Kidney epithelial cell (primary cell): Measurements from ENCODE around the gene HNRNPA1L2. TPM values are rescaled to one million over a fixed set of nuclear protein-coding genes. Genes with fewer than 3 reads are reported as not detected.

Source experiments
- DNase-seq: peaks from one replicate; pipeline ENCODE4 v3.0.0-alpha.2; 2010; ENCODE audit warnings: low read depth
- H3K27me3 ChIP-seq: 2 replicates; pipeline ENCODE4 v1.6.0; 2011; ENCODE audit warnings: low read length; ENCODE audit not compliant: control insufficient read depth, insufficient read depth
- H3K36me3 ChIP-seq: 2 replicates; pipeline ENCODE4 v1.5.1; 2011; ENCODE audit warnings: low read length; ENCODE audit not compliant: control insufficient read depth, insufficient read depth
- H3K4me3 ChIP-seq: 2 replicates; pipeline ENCODE4 v1.5.1; 2011; ENCODE audit warnings: low read depth, mild to moderate bottlenecking, control low read depth, low read length
- total RNA-seq: library from RNA; depleted of rRNA; stranded (reverse); fragments of >200 nt; gene quantifications from 2 replicates; pipeline ENCODE4 v1.2.3, GENCODE V29; 2015
- TF ChIP-seq, protein P1 (sequence below): IDR thresholded peaks from 2 replicates; pipeline ENCODE4 v1.5.1; 2011; ENCODE audit warnings: mild to moderate bottlenecking, moderate library complexity, low read length, control low read depth, inconsistent platforms; ENCODE audit not compliant: insufficient read depth, poor library complexity, severe bottlenecking

Gene HNRNPA1L2
- total RNA-seq, 1 donor from 2014 or later = 7.2 TPM

- no peaks in the 10 kb centered on the region for H3K27me3 ChIP-seq
- TF ChIP-seq, protein P1, sequence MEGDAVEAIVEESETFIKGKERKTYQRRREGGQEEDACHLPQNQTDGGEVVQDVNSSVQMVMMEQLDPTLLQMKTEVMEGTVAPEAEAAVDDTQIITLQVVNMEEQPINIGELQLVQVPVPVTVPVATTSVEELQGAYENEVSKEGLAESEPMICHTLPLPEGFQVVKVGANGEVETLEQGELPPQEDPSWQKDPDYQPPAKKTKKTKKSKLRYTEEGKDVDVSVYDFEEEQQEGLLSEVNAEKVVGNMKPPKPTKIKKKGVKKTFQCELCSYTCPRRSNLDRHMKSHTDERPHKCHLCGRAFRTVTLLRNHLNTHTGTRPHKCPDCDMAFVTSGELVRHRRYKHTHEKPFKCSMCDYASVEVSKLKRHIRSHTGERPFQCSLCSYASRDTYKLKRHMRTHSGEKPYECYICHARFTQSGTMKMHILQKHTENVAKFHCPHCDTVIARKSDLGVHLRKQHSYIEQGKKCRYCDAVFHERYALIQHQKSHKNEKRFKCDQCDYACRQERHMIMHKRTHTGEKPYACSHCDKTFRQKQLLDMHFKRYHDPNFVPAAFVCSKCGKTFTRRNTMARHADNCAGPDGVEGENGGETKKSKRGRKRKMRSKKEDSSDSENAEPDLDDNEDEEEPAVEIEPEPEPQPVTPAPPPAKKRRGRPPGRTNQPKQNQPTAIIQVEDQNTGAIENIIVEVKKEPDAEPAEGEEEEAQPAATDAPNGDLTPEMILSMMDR = no peak
- peak overlapping the region; percentile 76 for H3K4me3 ChIP-seq
- H3K36me3 ChIP-seq = no peaks in the 10 kb centered on the region
- DNase-seq = no peak
Measured at GRCh38 chr13:52650731-52651130, 8.5 kb downstream of the HNRNPA1L2 start.

DNA sequence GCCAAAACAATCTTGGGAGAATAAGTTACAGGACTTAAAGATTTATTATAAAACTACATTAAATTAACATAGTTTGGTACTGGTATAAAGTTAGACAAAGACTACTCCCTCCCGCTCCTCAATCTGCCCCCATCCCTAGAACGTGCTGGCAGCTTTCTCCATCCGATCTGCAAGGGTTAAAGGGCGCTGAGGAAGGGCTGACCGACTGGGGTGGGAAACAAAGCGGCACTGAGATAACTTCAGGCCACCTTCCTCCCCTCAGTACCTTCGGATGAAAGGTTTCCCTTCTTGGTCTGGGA, 9.6 kb downstream of the HNRNPA1L2 start:
- no peak for DNase-seq
- Histone ChIP-seq H3K27me3 (no peaks in the 10 kb centered on the region), H3K4me3 (peak overlapping the region; percentile 76), H3K36me3 (no peaks in the 10 kb centered on the region)
- TF ChIP-seq, protein P1 = no peak

DNA sequence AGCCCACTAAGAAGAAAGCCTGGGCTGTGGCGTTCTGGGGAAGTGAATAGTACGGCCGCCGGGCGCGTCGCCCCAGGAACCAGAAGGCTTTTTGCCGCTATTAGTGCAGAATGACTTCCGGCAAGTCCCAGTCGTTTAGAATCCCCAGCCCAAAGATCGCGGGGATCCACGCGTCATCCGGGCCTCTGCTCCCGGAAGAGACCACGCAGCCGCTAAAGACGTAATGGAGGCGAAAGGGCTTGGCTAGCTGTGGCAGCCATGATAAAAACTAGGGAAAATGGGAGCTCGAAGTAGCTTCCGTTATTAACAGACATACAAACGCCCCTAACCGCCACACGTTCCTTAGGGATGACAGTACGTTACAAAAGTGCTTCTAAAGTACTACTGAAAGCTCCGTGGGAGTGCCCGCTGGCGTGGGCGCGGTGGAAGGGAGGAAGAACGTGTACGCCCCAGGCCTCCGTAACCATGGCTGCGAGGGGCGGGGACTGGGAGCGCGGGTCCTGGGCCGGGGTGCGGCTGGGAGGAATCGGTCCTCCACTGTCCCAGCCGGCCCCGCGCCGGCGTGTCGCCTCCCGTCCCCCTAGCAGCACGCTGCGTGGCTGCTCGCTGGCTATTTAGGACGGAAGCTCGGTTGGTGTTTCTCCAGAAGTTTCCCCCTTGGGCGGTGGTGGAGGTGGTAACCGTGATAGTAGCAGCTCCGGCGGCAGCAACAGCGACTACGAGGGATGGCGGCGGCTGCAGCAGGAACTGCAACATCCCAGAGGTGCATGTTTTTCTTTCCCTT, 10.2 kb downstream of the HNRNPA1L2 start, which contains the start of gene SUGT1:
Gene SUGT1 (plus strand): TSS at position 641 of the 784 bp plus-strand sequence. CDS start 85 bp downstream, at position 726.
- TF ChIP-seq, protein P1 = peak; percentile 78
- Histone ChIP-seq H3K4me3 (peak within 1 kb of the TSS; percentile 76), H3K27me3 (no peaks in the 10 kb centered on the region), H3K36me3 (no peaks in the 10 kb centered on the region)
- DNase-seq = peak; percentile 91

DNA sequence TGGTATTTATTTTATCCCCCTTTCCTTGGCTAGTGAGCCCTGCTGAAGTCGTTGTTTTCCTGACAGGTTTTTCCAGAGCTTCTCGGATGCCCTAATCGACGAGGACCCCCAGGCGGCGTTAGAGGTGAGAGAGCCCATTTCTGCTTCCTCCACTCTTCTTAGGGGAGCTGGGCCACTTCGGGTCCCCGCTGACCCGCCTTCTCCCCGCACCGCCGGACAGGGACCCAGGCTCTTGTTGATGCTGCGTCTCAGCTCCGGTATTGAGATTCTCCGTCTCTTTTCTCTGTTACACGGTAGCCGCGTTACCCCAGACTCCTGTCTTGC, 10.7 kb downstream of the HNRNPA1L2 start:
- Histone ChIP-seq H3K27me3 (no peaks in the 10 kb centered on the region), H3K36me3 (no peaks in the 10 kb centered on the region), H3K4me3 (peak overlapping the region; percentile 76)
- DNase-seq = no peak
- TF ChIP-seq, protein P1 = no peak

DNA sequence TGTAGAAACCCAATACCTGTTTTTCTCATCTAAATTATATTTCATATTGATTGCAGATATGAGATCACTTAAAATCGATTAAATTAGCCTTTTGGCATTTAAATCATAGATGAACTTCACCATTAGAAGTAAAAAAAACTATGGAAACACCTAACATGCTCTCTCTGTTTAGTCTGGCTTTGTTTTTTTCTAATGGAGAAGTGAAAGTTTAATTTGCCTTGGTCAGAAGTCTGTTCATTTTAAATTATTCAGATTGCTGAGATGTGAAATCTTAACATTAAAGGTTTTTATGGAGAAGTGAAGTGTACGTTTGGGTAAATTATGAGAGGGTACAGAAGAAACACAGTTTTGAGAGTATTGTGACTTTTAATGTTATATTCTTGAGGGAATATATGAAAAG, 17.1 kb downstream of the HNRNPA1L2 start:
- Histone ChIP-seq H3K27me3 (no peaks in the 10 kb centered on the region), H3K36me3 (no peaks in the 10 kb centered on the region), H3K4me3 (no peak overlapping the region)
- no peak for DNase-seq
- TF ChIP-seq, protein P1 = no peak

DNA sequence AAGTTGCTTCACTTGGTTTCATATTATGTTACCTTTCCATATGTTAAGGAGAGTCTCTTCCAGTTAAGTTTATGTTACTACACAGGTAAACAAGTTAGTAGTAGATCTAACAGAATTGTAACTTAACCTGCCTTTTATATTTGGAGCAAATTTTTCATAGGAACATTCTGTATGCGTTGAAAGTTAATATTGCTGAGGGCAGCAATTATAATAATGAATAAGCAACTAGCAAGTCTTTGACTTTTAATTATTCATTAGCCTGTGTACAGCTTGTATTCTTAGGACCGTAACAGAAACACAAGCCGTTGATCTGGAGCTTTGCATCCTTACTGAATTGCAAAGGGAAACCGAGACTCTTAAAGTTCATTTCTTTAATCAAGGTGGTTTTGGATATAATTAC, 22.0 kb downstream of the HNRNPA1L2 start:
- Histone ChIP-seq H3K4me3 (no peak overlapping the region), H3K36me3 (no peaks in the 10 kb centered on the region), H3K27me3 (no peaks in the 10 kb centered on the region)
- TF ChIP-seq, protein P1 = no peak
- no peak for DNase-seq
